Measurements from ENCODE around the gene GRHL1.

Gene GRHL1

GRCh38 chr2:9964334-9964980 is 13.0 kb downstream of the GRHL1 start:
- no peaks in the 10 kb centered on the region for H3K79me2 ChIP-seq (ENCODE audit: insufficient read depth, low read length)
- H3K27me3 ChIP-seq (ENCODE audit: insufficient read depth, low read length, poor library complexity): no peaks in the 10 kb centered on the region
- no peak for TF ChIP-seq CTCF (IDR thresholded peaks at IDR 0.05; ENCODE audit: borderline replicate concordance, extremely low read depth, low read length, poor library complexity, severe bottlenecking)
- no peak for TF ChIP-seq EZH2 (IDR thresholded peaks at IDR 0.05; ENCODE audit: borderline replicate concordance, low read depth, low read length, severe bottlenecking)
- H4K20me1 ChIP-seq (ENCODE audit: insufficient read depth, low read length): no peaks in the 10 kb centered on the region
- H3K9ac ChIP-seq (ENCODE audit: low read depth, low read length): no peak overlapping the region
- H3K36me3 ChIP-seq (ENCODE audit: insufficient read depth, low read length): peaks cover 27% of the 10 kb centered on the region; the same call in 1 of the 2 replicates
- no peak overlapping the region for H3K4me2 ChIP-seq (ENCODE audit: insufficient read depth, low read length)
- H3K4me1 ChIP-seq (ENCODE audit: insufficient read depth, low read length): no peaks in the 10 kb centered on the region
- no peak overlapping the region for H2AFZ ChIP-seq (ENCODE audit: low read depth, low read length)
- no peak for ATAC-seq (ENCODE audit: insufficient read depth, low read depth)
- no peaks in the 10 kb centered on the region for H3K9me3 ChIP-seq (ENCODE audit: insufficient read depth, low read length, severe bottlenecking)
- no peak overlapping the region for H3K4me3 ChIP-seq (ENCODE audit: low read depth in 1 of 2, low read length in 2 of 2)
- no peak overlapping the region for H3K27ac ChIP-seq (ENCODE audit: low read length)
- no peak for DNase-seq

GRCh38 chr2:9965119-9965822 is 13.8 kb downstream of the GRHL1 start:
- Histone ChIP-seq H3K27ac (ENCODE audit: low read length) (no peak overlapping the region), H3K79me2 (ENCODE audit: insufficient read depth, low read length) (no peaks in the 10 kb centered on the region), H2AFZ (ENCODE audit: low read depth, low read length) (no peak overlapping the region), H3K27me3 (ENCODE audit: insufficient read depth, low read length, poor library complexity) (no peaks in the 10 kb centered on the region), H3K4me1 (ENCODE audit: insufficient read depth, low read length) (no peaks in the 10 kb centered on the region), H3K9ac (ENCODE audit: low read depth, low read length) (no peak overlapping the region), H3K9me3 (ENCODE audit: insufficient read depth, low read length, severe bottlenecking) (no peaks in the 10 kb centered on the region), H4K20me1 (ENCODE audit: insufficient read depth, low read length) (no peaks in the 10 kb centered on the region), H3K36me3 (ENCODE audit: insufficient read depth, low read length) (peaks cover 27% of the 10 kb centered on the region; the same call in 1 of the 2 replicates), H3K4me2 (ENCODE audit: insufficient read depth, low read length) (no peak overlapping the region), H3K4me3 (ENCODE audit: low read depth in 1 of 2, low read length in 2 of 2) (no peak overlapping the region)
- TF ChIP-seq CTCF (IDR thresholded peaks at IDR 0.05; ENCODE audit: borderline replicate concordance, extremely low read depth, low read length, poor library complexity, severe bottlenecking): no peak
- TF ChIP-seq EZH2 (IDR thresholded peaks at IDR 0.05; ENCODE audit: borderline replicate concordance, low read depth, low read length, severe bottlenecking): no peak
- ATAC-seq (ENCODE audit: insufficient read depth, low read depth) (no peak), DNase-seq (no peak)

GRCh38 chr2:9966491-9967022 is 15.1 kb downstream of the GRHL1 start:
- H3K9me3 ChIP-seq (ENCODE audit: insufficient read depth, low read length, severe bottlenecking): no peaks in the 10 kb centered on the region
- no peaks in the 10 kb centered on the region for H4K20me1 ChIP-seq (ENCODE audit: insufficient read depth, low read length)
- H3K4me1 ChIP-seq (ENCODE audit: insufficient read depth, low read length): no peaks in the 10 kb centered on the region
- no peak for ATAC-seq (ENCODE audit: insufficient read depth, low read depth)
- H3K4me2 ChIP-seq (ENCODE audit: insufficient read depth, low read length): no peak overlapping the region
- H3K9ac ChIP-seq (ENCODE audit: low read depth, low read length): no peak overlapping the region
- peaks cover 21% of the 10 kb centered on the region; the same call in 1 of the 2 replicates for H3K36me3 ChIP-seq (ENCODE audit: insufficient read depth, low read length)
- no peak overlapping the region for H2AFZ ChIP-seq (ENCODE audit: low read depth, low read length)
- no peaks in the 10 kb centered on the region for H3K79me2 ChIP-seq (ENCODE audit: insufficient read depth, low read length)
- H3K27me3 ChIP-seq (ENCODE audit: insufficient read depth, low read length, poor library complexity): no peaks in the 10 kb centered on the region
- H3K27ac ChIP-seq (ENCODE audit: low read length): no peak overlapping the region
- no peak overlapping the region for H3K4me3 ChIP-seq (ENCODE audit: low read depth in 1 of 2, low read length in 2 of 2)
- DNase-seq: no peak
- TF ChIP-seq CTCF (IDR thresholded peaks at IDR 0.05; ENCODE audit: borderline replicate concordance, extremely low read depth, low read length, poor library complexity, severe bottlenecking): no peak

All from DND-41 (cell line).